HepG2 (cell line): ENCODE data around the gene C11orf54. TPM values are rescaled to one million over a fixed set of nuclear protein-coding genes. Genes with fewer than 3 reads are reported as not detected.
A peak's percentile ranks its signal among the peaks of the same experiment; 100 is the strongest.

Experiments used
- AHDC1 ChIP-seq: sonication (generic); formaldehyde crosslinking; IDR thresholded peaks from 2 replicates; pipeline ENCODE4 v1.5.1; 2020; ENCODE audit warnings: mild to moderate bottlenecking, missing genetic modification reagents, borderline replicate concordance
- CEBPG ChIP-seq: IDR thresholded peaks from 2 replicates; pipeline ENCODE4 v1.6.1; 2016
- HDAC2 ChIP-seq: sonication (generic); formaldehyde crosslinking; IDR thresholded peaks from 2 replicates; pipeline ENCODE4 v1.4.0; 2020; ENCODE audit warnings: missing genetic modification reagents
- HNF4A ChIP-seq: sonication (generic); formaldehyde crosslinking; IDR thresholded peaks from 2 replicates; pipeline ENCODE4 v1.4.0; 2020; ENCODE audit warnings: missing genetic modification reagents
- HNRNPH1 ChIP-seq: fragments of 200-400 bp; formaldehyde crosslinking; optimal IDR thresholded peaks from 2 replicates; pipeline ENCODE3; 2017; ENCODE audit warnings: mild to moderate bottlenecking, low read depth, low read length
- NR2F6 ChIP-seq, 2 experiments: IDR thresholded peaks; 2 replicates each; pipeline ENCODE4 v1.6.1; 2016; ENCODE audit warnings: antibody characterized with exemption in 1 of 2, mild to moderate bottlenecking in 1 of 2
- NR3C1 ChIP-seq: sonication (generic); formaldehyde crosslinking; IDR thresholded peaks from 2 replicates; pipeline ENCODE4 v1.4.0; 2020; ENCODE audit warnings: missing genetic modification reagents
- PAXIP1 ChIP-seq: sonication (generic); formaldehyde crosslinking; conservative IDR thresholded peaks from 2 replicates; pipeline ENCODE4 v1.4.0; 2020; ENCODE audit warnings: mild to moderate bottlenecking, missing genetic modification reagents, moderate library complexity
- POLR2A ChIP-seq, 2 experiments: IDR thresholded peaks; 2 replicates each; pipeline ENCODE4 v1.6.1; 2011; ENCODE audit warnings: low read depth in 2 of 2, low read length in 2 of 2, mild to moderate bottlenecking in 1 of 2, moderate library complexity in 1 of 2; ENCODE audit not compliant: insufficient read depth in 1 of 2
- RBM22 ChIP-seq: fragments of 200-400 bp; formaldehyde crosslinking; optimal IDR thresholded peaks from 2 replicates; pipeline ENCODE3; 2017; ENCODE audit warnings: mild to moderate bottlenecking, low read length, moderate library complexity
- RFXAP ChIP-seq: sonication (generic); formaldehyde crosslinking; IDR thresholded peaks from 2 replicates; pipeline ENCODE4 v1.4.0; 2020; ENCODE audit warnings: missing genetic modification reagents, borderline replicate concordance
- SAFB2 ChIP-seq: sonication (generic); formaldehyde crosslinking; IDR thresholded peaks from 2 replicates; pipeline ENCODE4 v1.5.1; 2020; ENCODE audit warnings: missing genetic modification reagents, low read depth, mild to moderate bottlenecking, borderline replicate concordance
- TEAD3 ChIP-seq: optimal IDR thresholded peaks from 2 replicates; pipeline ENCODE3; 2016; ENCODE audit warnings: borderline replicate concordance
- ZNF282 ChIP-seq: fragments of 450-650 bp; IDR thresholded peaks from 2 replicates; pipeline ENCODE4 v1.6.1; 2018; ENCODE audit not compliant: partially characterized antibody
- ZNF609 ChIP-seq: sonication (generic); formaldehyde crosslinking; IDR thresholded peaks from 2 replicates; pipeline ENCODE4 v1.4.0; 2020; ENCODE audit warnings: mild to moderate bottlenecking, missing genetic modification reagents, borderline replicate concordance
- ZNF614 ChIP-seq: IDR thresholded peaks from 2 replicates; pipeline ENCODE4 v1.6.1; 2018; ENCODE audit warnings: missing biosample characterization, missing genetic modification reagents, inconsistent platforms, borderline replicate concordance
- ZSCAN29 ChIP-seq: sonication (generic); formaldehyde crosslinking; conservative IDR thresholded peaks from 2 replicates; pipeline ENCODE4 v1.4.0; 2020; ENCODE audit warnings: mild to moderate bottlenecking, missing genetic modification reagents
- polyA plus RNA-seq, 8 experiments: library from polyadenylated mRNA; depleted of rRNA in 3 of 8; stranded (reverse) in 7 of 8; unstranded in 1 of 8; fragments of >200 nt; fragmentation: Illumina TruSeq in 4 of 8; extraction: Trizol in 4 of 8; gene quantifications; 2 replicates each; pipeline versions ENCODE4 v1.2.1 to v1.2.3, GENCODE V29; 2011 to 2016; ENCODE audit warnings: low read depth in 4 of 8, missing spikeins in 1 of 8, mixed read lengths in 1 of 8; ENCODE audit not compliant: insufficient read depth in 1 of 8
- total RNA-seq, 5 experiments: library from RNA; depleted of rRNA; stranded (reverse); fragments of >200 nt; fragmentation: Illumina TruSeq; extraction: Trizol; gene quantifications; 2 replicates each; pipeline ENCODE4 v1.2.3, GENCODE V29; 2016; ENCODE audit warnings: low read depth in 1 of 5

Gene C11orf54
- total and polyA plus RNA-seq, 2 of the 13 experiments (the other 11 are each of a cell fraction or from before 2014, with no cell fraction given) = 42.7 to 50.1 TPM

GRCh38 chr11:93741882-93742226, 382 bp downstream of the C11orf54 start (continued):
- TF ChIP-seq NR2F6 (IDR thresholded peaks at IDR 0.05) = peak; percentile 35
- peak; percentile 29; the same call in 1 of the 2 replicates for TF ChIP-seq NR2F6 (CRISPR knock-in tag; IDR thresholded peaks at IDR 0.05)
- no peak for TF ChIP-seq ZNF282
- peak; percentile 16; the same call in 1 of the 2 replicates for TF ChIP-seq SAFB2 (CRISPR knock-in tag)
- peak; percentile 92 for TF ChIP-seq CEBPG (CRISPR knock-in tag)
- TF ChIP-seq PAXIP1 (CRISPR knock-in tag) = peak; percentile 52; the same call in 1 of the 2 replicates
- TF ChIP-seq ZSCAN29 = no peak
- no peak for TF ChIP-seq NR3C1 (CRISPR knock-in tag)
- peak; percentile 6 to 19; a peak in 3 of 4 replicates for TF ChIP-seq POLR2A (IDR thresholded peaks at IDR 0.05; ENCODE audit: insufficient read depth in 1 of 2, low read depth in 2 of 2, low read length in 2 of 2)
- TF ChIP-seq ZNF609 (CRISPR knock-in tag) = 0 out of 2 replicates have a peak, but pooled peaks have one; percentile 28
- no peak for TF ChIP-seq RFXAP (CRISPR knock-in tag)
- peak; percentile 3 for TF ChIP-seq TEAD3 (CRISPR knock-in tag)
- peak; percentile 76 for TF ChIP-seq HNF4A (CRISPR knock-in tag)
- no peak; the same call in none of the 2 replicates for TF ChIP-seq HDAC2 (CRISPR knock-in tag)
- TF ChIP-seq ZNF614 (CRISPR knock-in tag) = no peak
- TF ChIP-seq RBM22 = no peak
- 0 out of 2 replicates have a peak, but pooled peaks have one; percentile 36 for TF ChIP-seq AHDC1
- no peak for TF ChIP-seq HNRNPH1
